UCSD-AML1 (cell line): ENCODE results near the gene BICDL2.
A peak's percentile ranks its signal among the peaks of the same experiment; 100 is the strongest.

Experiments used
- DNase-seq: peaks from one replicate; lab custom pipeline; 2025; ENCODE audit not compliant: unreplicated experiment; lab: John Stamatoyannopoulos, UW

Gene BICDL2

GRCh38 chr16:2987286-2987685, 49.5 kb downstream of the BICDL2 start:
- no peak for DNase-seq

- DNase-seq = no peak
Observed at GRCh38 chr16:2986623-2987188, 50.0 kb downstream of the BICDL2 start.

- no peak for DNase-seq
Observed at GRCh38 chr16:2985893-2986355, 50.8 kb downstream of the BICDL2 start.

- no peak for DNase-seq
Observed at GRCh38 chr16:2985462-2985861, 51.3 kb downstream of the BICDL2 start.

- DNase-seq = peak; percentile 83
Observed at GRCh38 chr16:2983706-2984136, 53.0 kb downstream of the BICDL2 start.

- no peak for DNase-seq
Observed at GRCh38 chr16:2982402-2982801, 54.3 kb downstream of the BICDL2 start.

- no peak for DNase-seq
Observed at GRCh38 chr16:2981899-2982250, 54.9 kb downstream of the BICDL2 start.

GRCh38 chr16:2981177-2981898, 55.4 kb downstream of the BICDL2 start:
- no peak for DNase-seq

GRCh38 chr16:2980227-2981176, 56.2 kb downstream of the BICDL2 start, which contains the start of gene PKMYT1:
Gene PKMYT1 (minus strand): TSS chr16:2980446. CDS start chr16:2979657, 789 bp downstream.
- DNase-seq = peak; percentile 93

- DNase-seq = no peak
Observed at GRCh38 chr16:2979669-2980226, 57.0 kb downstream of the BICDL2 start.
